ENCODE data around the gene TRIM36.

DNA sequence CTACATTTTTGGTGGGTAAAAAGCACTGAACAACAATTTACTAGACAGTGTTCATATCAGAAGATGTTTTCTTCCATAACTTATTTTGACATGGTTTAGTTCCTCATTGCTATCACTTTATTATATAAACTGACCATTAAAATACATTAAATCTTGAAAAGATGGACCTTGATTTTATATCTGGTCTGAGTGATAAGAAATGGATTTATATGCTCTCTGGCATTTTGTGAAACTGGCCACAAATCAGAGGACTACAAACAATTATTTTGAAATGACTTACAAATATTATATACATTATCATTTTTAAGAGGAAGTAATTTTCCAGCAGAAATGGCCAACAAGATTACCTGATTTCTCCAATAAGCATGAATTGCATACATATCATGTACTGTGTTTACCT lies 23.6 kb upstream of the TRIM36 start:
- no peak for TF ChIP-seq CTCF (IDR thresholded peaks at IDR 0.05 in 2 of 3, conservative IDR thresholded peaks at IDR 0.05 in 1 of 3; ENCODE audit: borderline replicate concordance in 1 of 3, insufficient read depth in 1 of 3, low read depth in 2 of 3, low read length in 2 of 3)
- TF ChIP-seq SP1 (IDR thresholded peaks at IDR 0.05; ENCODE audit: low read depth) = no peak
- no peak for TF ChIP-seq ZNF274 (IDR thresholded peaks at IDR 0.05; ENCODE audit: low read depth, low read length)
- TF ChIP-seq MAX (IDR thresholded peaks at IDR 0.05) = no peak
